ENCODE results near the gene CHTOP.

The CHTOP gene

DNA sequence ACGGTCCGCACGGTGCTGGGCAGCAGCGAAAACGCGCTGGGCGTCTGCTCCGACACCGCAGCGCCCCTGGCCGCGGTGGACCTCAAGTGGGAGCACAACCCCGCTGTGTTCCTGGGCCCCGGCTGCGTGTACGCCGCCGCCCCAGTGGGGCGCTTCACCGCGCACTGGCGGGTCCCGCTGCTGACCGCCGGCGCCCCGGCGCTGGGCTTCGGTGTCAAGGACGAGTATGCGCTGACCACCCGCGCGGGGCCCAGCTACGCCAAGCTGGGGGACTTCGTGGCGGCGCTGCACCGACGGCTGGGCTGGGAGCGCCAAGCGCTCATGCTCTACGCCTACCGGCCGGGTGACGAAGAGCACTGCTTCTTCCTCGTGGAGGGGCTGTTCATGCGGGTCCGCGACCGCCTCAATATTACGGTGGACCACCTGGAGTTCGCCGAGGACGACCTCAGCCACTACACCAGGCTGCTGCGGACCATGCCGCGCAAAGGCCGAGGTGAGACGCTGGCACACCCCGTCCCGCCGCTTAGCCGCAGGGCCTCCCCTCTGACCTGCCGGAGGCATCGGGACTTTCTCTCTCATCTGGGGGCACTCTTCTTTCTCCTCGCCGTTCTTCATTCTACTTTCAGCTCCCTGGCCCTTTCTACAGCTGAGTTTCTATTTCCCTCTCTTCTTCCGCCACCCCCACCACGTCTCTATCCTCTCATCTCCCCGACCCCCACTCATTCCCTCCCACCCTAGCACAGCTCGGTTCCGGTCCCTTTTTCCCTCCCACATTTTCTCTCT is 45.7 kb downstream of the CHTOP start:
- no peak overlapping the region for H2AFZ ChIP-seq (ENCODE audit: low read depth, low read length)
- no peak for DNase-seq
- no peak overlapping the region for H3K4me3 ChIP-seq (ENCODE audit: low read depth in 1 of 2, low read length in 2 of 2)
- H4K20me1 ChIP-seq (ENCODE audit: insufficient read depth, low read length): no peaks in the 10 kb centered on the region
- no peaks in the 10 kb centered on the region for H3K79me2 ChIP-seq (ENCODE audit: insufficient read depth, low read length)
- no peak overlapping the region for H3K27ac ChIP-seq (ENCODE audit: low read length)
- H3K4me2 ChIP-seq (ENCODE audit: insufficient read depth, low read length): no peak overlapping the region
- ATAC-seq (ENCODE audit: insufficient read depth, low read depth): no peak
- H3K9ac ChIP-seq (ENCODE audit: low read depth, low read length): no peak overlapping the region
- no peak for TF ChIP-seq CTCF (IDR thresholded peaks at IDR 0.05; ENCODE audit: borderline replicate concordance, extremely low read depth, low read length, poor library complexity, severe bottlenecking)
- no peak for TF ChIP-seq EZH2 (IDR thresholded peaks at IDR 0.05; ENCODE audit: borderline replicate concordance, low read depth, low read length, severe bottlenecking)
- no peaks in the 10 kb centered on the region for H3K36me3 ChIP-seq (ENCODE audit: insufficient read depth, low read length)
- H3K27me3 ChIP-seq (ENCODE audit: insufficient read depth, low read length, poor library complexity): peaks cover 18% of the 10 kb centered on the region
- H3K9me3 ChIP-seq (ENCODE audit: insufficient read depth, low read length, severe bottlenecking): no peaks in the 10 kb centered on the region
- H3K4me1 ChIP-seq (ENCODE audit: insufficient read depth, low read length): no peaks in the 10 kb centered on the region

DNA sequence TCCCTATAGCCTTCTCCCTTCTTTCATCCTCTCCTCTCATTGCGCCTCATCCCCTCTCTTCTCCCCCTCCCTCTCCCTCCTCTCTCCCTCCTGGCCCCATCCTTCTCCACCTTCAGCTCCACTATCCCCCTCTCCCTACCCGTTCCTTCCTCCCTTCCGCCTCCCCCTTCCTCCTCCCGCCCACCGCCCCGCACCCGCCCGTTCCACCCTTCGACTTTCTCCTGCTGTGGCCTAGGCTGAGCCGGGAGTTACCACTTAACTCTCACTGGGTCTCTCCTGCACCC is 46.2 kb downstream of the CHTOP start:
- TF ChIP-seq EZH2 (IDR thresholded peaks at IDR 0.05; ENCODE audit: borderline replicate concordance, low read depth, low read length, severe bottlenecking) (no peak), CTCF (IDR thresholded peaks at IDR 0.05; ENCODE audit: borderline replicate concordance, extremely low read depth, low read length, poor library complexity, severe bottlenecking) (no peak)
- DNase-seq (no peak), ATAC-seq (ENCODE audit: insufficient read depth, low read depth) (no peak)
- H3K4me3 ChIP-seq (ENCODE audit: low read depth in 1 of 2, low read length in 2 of 2): no peak overlapping the region
- H3K27me3 ChIP-seq (ENCODE audit: insufficient read depth, low read length, poor library complexity): peaks cover 18% of the 10 kb centered on the region
- H4K20me1 ChIP-seq (ENCODE audit: insufficient read depth, low read length): no peaks in the 10 kb centered on the region
- no peaks in the 10 kb centered on the region for H3K4me1 ChIP-seq (ENCODE audit: insufficient read depth, low read length)
- H3K27ac ChIP-seq (ENCODE audit: low read length): no peak overlapping the region
- H3K9ac ChIP-seq (ENCODE audit: low read depth, low read length): no peak overlapping the region
- no peaks in the 10 kb centered on the region for H3K36me3 ChIP-seq (ENCODE audit: insufficient read depth, low read length)
- no peak overlapping the region for H2AFZ ChIP-seq (ENCODE audit: low read depth, low read length)
- no peak overlapping the region for H3K4me2 ChIP-seq (ENCODE audit: insufficient read depth, low read length)
- H3K79me2 ChIP-seq (ENCODE audit: insufficient read depth, low read length): no peaks in the 10 kb centered on the region
- H3K9me3 ChIP-seq (ENCODE audit: insufficient read depth, low read length, severe bottlenecking): no peaks in the 10 kb centered on the region

DNA sequence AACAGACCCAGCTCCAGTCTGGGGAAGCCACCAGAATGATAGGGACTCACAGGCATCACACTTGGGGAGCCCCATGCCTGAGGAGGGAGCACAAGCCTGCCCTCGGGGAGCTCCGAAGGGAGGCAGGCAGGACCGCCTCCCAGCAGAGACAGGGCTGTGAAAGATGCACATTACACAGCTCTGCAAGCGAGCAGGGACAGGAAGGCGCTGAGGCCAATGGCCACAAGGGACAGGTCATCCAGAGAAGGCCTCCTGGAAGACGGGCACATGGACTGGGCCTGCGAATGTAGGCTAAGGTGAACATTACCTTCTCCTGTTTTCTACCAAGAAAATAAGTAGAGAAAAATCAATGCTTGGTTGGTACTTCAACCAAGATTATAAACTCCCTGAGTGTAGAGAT is 48.9 kb downstream of the CHTOP start:
- Histone ChIP-seq H3K27ac (ENCODE audit: low read length) (no peak overlapping the region), H3K36me3 (ENCODE audit: insufficient read depth, low read length) (no peaks in the 10 kb centered on the region), H2AFZ (ENCODE audit: low read depth, low read length) (no peak overlapping the region), H3K27me3 (ENCODE audit: insufficient read depth, low read length, poor library complexity) (peaks cover 25% of the 10 kb centered on the region), H4K20me1 (ENCODE audit: insufficient read depth, low read length) (no peaks in the 10 kb centered on the region), H3K79me2 (ENCODE audit: insufficient read depth, low read length) (no peaks in the 10 kb centered on the region), H3K4me2 (ENCODE audit: insufficient read depth, low read length) (no peak overlapping the region), H3K4me1 (ENCODE audit: insufficient read depth, low read length) (no peaks in the 10 kb centered on the region), H3K4me3 (ENCODE audit: low read depth in 1 of 2, low read length in 2 of 2) (no peak overlapping the region), H3K9me3 (ENCODE audit: insufficient read depth, low read length, severe bottlenecking) (no peaks in the 10 kb centered on the region), H3K9ac (ENCODE audit: low read depth, low read length) (no peak overlapping the region)
- no peak for TF ChIP-seq EZH2 (IDR thresholded peaks at IDR 0.05; ENCODE audit: borderline replicate concordance, low read depth, low read length, severe bottlenecking)
- TF ChIP-seq CTCF (IDR thresholded peaks at IDR 0.05; ENCODE audit: borderline replicate concordance, extremely low read depth, low read length, poor library complexity, severe bottlenecking): no peak
- DNase-seq: no peak
- no peak for ATAC-seq (ENCODE audit: insufficient read depth, low read depth)

Data from DND-41 (cell line).